Suprapubic skin (tissue), 4 donors: ENCODE measurements around the gene LYRM4.

Experiments
- EP300 ChIP-seq: sonication (generic); formaldehyde crosslinking; IDR thresholded peaks from one replicate; pipeline ENCODE4 v1.6.1; 2017; ENCODE audit warnings: antibody characterized with exemption
- POLR2A ChIP-seq, 2 donors: fragments of 450-650 bp; IDR thresholded peaks; one replicate each; pipeline ENCODE4 v1.6.1; 2017; ENCODE audit warnings: antibody characterized with exemption in 2 of 2, mild to moderate bottlenecking in 2 of 2, moderate library complexity in 2 of 2
- POLR2AphosphoS5 ChIP-seq, 3 donors: sonication (generic); formaldehyde crosslinking; IDR thresholded peaks; one replicate each; pipeline ENCODE4 v1.6.1; 2017; ENCODE audit warnings: antibody characterized with exemption in 3 of 3
- TF ChIP-seq, protein P1 (sequence below), 2 donors: fragments of 200-600 bp in 1 of 2; fragments of 450-650 bp in 1 of 2; sonication (generic) in 1 of 2; IDR thresholded peaks; one replicate each; pipeline ENCODE4 v1.5.1; 2016 to 2019; ENCODE audit warnings: antibody characterized with exemption in 2 of 2, mild to moderate bottlenecking in 1 of 2, moderate library complexity in 1 of 2

GRCh38 chr6:5282191-5282623 is 21.5 kb upstream of the LYRM4 start:
- TF ChIP-seq, protein P1, sequence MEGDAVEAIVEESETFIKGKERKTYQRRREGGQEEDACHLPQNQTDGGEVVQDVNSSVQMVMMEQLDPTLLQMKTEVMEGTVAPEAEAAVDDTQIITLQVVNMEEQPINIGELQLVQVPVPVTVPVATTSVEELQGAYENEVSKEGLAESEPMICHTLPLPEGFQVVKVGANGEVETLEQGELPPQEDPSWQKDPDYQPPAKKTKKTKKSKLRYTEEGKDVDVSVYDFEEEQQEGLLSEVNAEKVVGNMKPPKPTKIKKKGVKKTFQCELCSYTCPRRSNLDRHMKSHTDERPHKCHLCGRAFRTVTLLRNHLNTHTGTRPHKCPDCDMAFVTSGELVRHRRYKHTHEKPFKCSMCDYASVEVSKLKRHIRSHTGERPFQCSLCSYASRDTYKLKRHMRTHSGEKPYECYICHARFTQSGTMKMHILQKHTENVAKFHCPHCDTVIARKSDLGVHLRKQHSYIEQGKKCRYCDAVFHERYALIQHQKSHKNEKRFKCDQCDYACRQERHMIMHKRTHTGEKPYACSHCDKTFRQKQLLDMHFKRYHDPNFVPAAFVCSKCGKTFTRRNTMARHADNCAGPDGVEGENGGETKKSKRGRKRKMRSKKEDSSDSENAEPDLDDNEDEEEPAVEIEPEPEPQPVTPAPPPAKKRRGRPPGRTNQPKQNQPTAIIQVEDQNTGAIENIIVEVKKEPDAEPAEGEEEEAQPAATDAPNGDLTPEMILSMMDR (IDR thresholded peaks at IDR 0.05), result no peak
- no peak for TF ChIP-seq POLR2AphosphoS5 (IDR thresholded peaks at IDR 0.05)
- no peak for TF ChIP-seq EP300
- no peak for TF ChIP-seq POLR2A (IDR thresholded peaks at IDR 0.05)
